Activated naive CD8-positive, alpha-beta T cell treated with anti-CD3 and anti-CD28 coated beads, Interleukin-2, amount 50 U/mL, for 24 hours (primary cell): ENCODE results near the gene EPB41L2.

ENCODE experiments used
- ATAC-seq: fragments of 150-1000 bp; cut with Tn5 transposase; one replicate; pipeline ENCODE4 v1.10.0; 2021
- DNase-seq: peaks from one replicate; pipeline ENCODE4 v3.0.0; 2021
- H3K27ac Mint-ChIP-seq: one replicate; pipeline ENCODE4 v1.8.0; 2021; ENCODE audit warnings: mild to moderate bottlenecking, mixed read lengths
- H3K27me3 Mint-ChIP-seq: one replicate; pipeline ENCODE4 v1.8.0; 2021; ENCODE audit warnings: mixed read lengths
- H3K36me3 Mint-ChIP-seq: one replicate; pipeline ENCODE4 v1.8.0; 2021; ENCODE audit warnings: low read depth, mixed read lengths
- H3K4me1 Mint-ChIP-seq: one replicate; pipeline ENCODE4 v1.8.0; 2021; ENCODE audit warnings: mixed read lengths
- H3K4me3 Mint-ChIP-seq: one replicate; pipeline ENCODE4 v1.8.0; 2021; ENCODE audit warnings: mild to moderate bottlenecking, moderate library complexity, mixed read lengths
- H3K9me3 Mint-ChIP-seq: one replicate; pipeline ENCODE4 v1.8.0; 2021; ENCODE audit warnings: mixed read lengths

Gene EPB41L2

GRCh38 chr6:131052181-131052580 is 10.9 kb downstream of the EPB41L2 start:
- no peak overlapping the region for H3K4me3 Mint-ChIP-seq
- ATAC-seq (no peak), DNase-seq (no peak)
- H3K9me3 Mint-ChIP-seq: peaks cover 41% of the 10 kb centered on the region
- H3K4me1 Mint-ChIP-seq: no peaks in the 10 kb centered on the region
- H3K36me3 Mint-ChIP-seq: peaks cover 27% of the 10 kb centered on the region
- no peaks in the 10 kb centered on the region for H3K27me3 Mint-ChIP-seq
- no peak overlapping the region for H3K27ac Mint-ChIP-seq

- Mint-ChIP-seq H3K9me3 (peaks cover 33% of the 10 kb centered on the region), H3K4me3 (no peak overlapping the region), H3K27ac (no peak overlapping the region), H3K4me1 (no peaks in the 10 kb centered on the region), H3K27me3 (no peaks in the 10 kb centered on the region), H3K36me3 (peaks cover 26% of the 10 kb centered on the region)
- DNase-seq (no peak), ATAC-seq (no peak)
These were observed 11.7 kb downstream of the EPB41L2 start for GRCh38 chr6:131051341-131051740.

GRCh38 chr6:131049608-131050007 is 13.4 kb downstream of the EPB41L2 start:
- H3K4me3 Mint-ChIP-seq: no peak overlapping the region
- no peaks in the 10 kb centered on the region for H3K4me1 Mint-ChIP-seq
- ATAC-seq: no peak
- peaks cover 20% of the 10 kb centered on the region for H3K36me3 Mint-ChIP-seq
- H3K9me3 Mint-ChIP-seq: peaks cover 17% of the 10 kb centered on the region
- no peak for DNase-seq
- no peak overlapping the region for H3K27ac Mint-ChIP-seq
- no peaks in the 10 kb centered on the region for H3K27me3 Mint-ChIP-seq

DNA sequence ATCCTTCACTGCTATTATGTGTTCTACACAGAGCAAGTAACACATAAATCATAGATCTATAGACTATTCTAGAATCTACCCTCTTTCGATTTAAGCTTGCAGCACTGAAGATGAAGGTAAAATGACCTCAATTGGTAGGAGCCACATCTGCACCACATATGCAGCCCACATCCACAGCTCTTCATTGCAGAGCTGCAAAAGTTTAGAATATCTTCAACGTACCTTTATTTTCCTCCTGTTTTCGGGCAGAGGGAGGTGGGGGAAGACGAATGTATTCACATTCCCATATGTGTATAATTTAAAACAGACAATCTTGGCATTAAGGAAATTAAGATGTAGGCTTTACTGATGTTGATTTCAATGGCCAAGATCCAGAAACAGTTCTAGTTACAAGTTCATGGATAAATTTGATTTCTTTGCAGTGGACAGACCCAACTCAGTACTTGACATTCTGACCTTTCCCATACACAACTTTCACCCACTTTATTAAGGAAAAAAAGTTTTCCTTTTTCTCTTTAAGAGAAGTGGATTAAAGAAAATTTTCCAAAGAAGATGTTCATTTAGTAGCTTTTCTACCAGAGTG is 14.0 kb downstream of the EPB41L2 start:
- H3K27me3 Mint-ChIP-seq: no peaks in the 10 kb centered on the region
- ATAC-seq (no peak), DNase-seq (no peak)
- no peak overlapping the region for H3K4me3 Mint-ChIP-seq
- no peak overlapping the region for H3K27ac Mint-ChIP-seq
- peaks cover 11% of the 10 kb centered on the region for H3K9me3 Mint-ChIP-seq
- peaks cover 14% of the 10 kb centered on the region for H3K36me3 Mint-ChIP-seq
- H3K4me1 Mint-ChIP-seq: no peaks in the 10 kb centered on the region

DNA sequence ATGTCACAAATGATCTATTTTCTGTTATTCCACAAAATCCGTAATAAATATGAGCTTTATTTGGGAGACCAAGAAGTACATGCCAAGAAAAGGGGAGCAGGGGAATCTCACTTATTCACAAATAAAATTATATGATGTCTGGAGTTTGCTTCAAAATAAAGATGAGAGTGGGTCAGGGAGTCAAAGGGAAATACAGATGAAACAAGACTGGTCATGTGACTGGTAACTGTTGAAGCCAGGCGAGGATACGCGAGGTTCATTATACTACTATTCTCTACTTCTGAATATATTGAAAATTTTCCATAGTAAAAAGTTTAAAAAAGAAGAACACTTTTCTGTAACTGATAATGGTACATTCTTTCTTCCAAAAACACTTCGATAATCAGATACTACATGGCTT is 14.6 kb downstream of the EPB41L2 start:
- H3K27ac Mint-ChIP-seq: no peak overlapping the region
- no peaks in the 10 kb centered on the region for H3K4me1 Mint-ChIP-seq
- ATAC-seq (no peak), DNase-seq (no peak)
- no peaks in the 10 kb centered on the region for H3K27me3 Mint-ChIP-seq
- no peak overlapping the region for H3K4me3 Mint-ChIP-seq
- H3K9me3 Mint-ChIP-seq: peaks cover 7% of the 10 kb centered on the region
- H3K36me3 Mint-ChIP-seq: peaks cover 12% of the 10 kb centered on the region

GRCh38 chr6:131045139-131045538 is 17.9 kb downstream of the EPB41L2 start:
- Mint-ChIP-seq H3K4me3 (no peak overlapping the region), H3K27ac (no peak overlapping the region)
- DNase-seq: no peak

GRCh38 chr6:131043902-131044447 is 19.1 kb downstream of the EPB41L2 start:
- H3K27ac Mint-ChIP-seq: no peak overlapping the region
- no peak for ATAC-seq
- no peaks in the 10 kb centered on the region for H3K9me3 Mint-ChIP-seq
- H3K27me3 Mint-ChIP-seq: no peaks in the 10 kb centered on the region
- H3K4me1 Mint-ChIP-seq: no peaks in the 10 kb centered on the region
- DNase-seq: no peak
- H3K36me3 Mint-ChIP-seq: peaks cover 2% of the 10 kb centered on the region
- no peak overlapping the region for H3K4me3 Mint-ChIP-seq

More at GRCh38 chr6:131045139-131045538, 17.9 kb downstream of the EPB41L2 start:
- Mint-ChIP-seq H3K9me3 (no peaks in the 10 kb centered on the region), H3K36me3 (peaks cover 2% of the 10 kb centered on the region), H3K27me3 (no peaks in the 10 kb centered on the region), H3K4me1 (no peaks in the 10 kb centered on the region)
- no peak for ATAC-seq

- ATAC-seq (no peak), DNase-seq (no peak)
- no peaks in the 10 kb centered on the region for H3K27me3 Mint-ChIP-seq
- H3K4me3 Mint-ChIP-seq: no peak overlapping the region
- no peaks in the 10 kb centered on the region for H3K36me3 Mint-ChIP-seq
- no peak overlapping the region for H3K27ac Mint-ChIP-seq
- H3K4me1 Mint-ChIP-seq: no peaks in the 10 kb centered on the region
- no peaks in the 10 kb centered on the region for H3K9me3 Mint-ChIP-seq
These were observed 20.4 kb downstream of the EPB41L2 start for GRCh38 chr6:131042664-131043063.

DNA sequence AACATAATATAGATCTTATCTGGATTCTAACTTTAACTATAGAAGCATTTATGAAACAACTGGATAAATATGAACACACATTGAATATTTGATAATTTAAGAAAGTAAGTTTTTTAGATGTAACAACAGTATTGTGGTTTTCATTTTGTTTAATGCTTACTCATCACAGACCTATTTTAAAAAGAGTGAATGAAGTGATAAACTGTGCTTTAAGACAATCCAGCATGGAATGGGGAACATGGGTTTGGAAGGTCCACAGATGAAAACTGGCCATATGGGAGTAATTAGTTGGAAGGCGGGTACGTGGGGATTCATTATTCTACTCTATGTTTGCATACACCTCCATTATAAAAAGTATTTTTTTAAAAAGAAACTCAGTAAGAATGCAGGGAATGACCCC is 21.2 kb downstream of the EPB41L2 start:
- DNase-seq (no peak), ATAC-seq (no peak)
- H3K27ac Mint-ChIP-seq: no peak overlapping the region
- H3K4me1 Mint-ChIP-seq: no peaks in the 10 kb centered on the region
- H3K27me3 Mint-ChIP-seq: no peaks in the 10 kb centered on the region
- H3K4me3 Mint-ChIP-seq: no peak overlapping the region
- H3K9me3 Mint-ChIP-seq: no peaks in the 10 kb centered on the region
- no peaks in the 10 kb centered on the region for H3K36me3 Mint-ChIP-seq

DNA sequence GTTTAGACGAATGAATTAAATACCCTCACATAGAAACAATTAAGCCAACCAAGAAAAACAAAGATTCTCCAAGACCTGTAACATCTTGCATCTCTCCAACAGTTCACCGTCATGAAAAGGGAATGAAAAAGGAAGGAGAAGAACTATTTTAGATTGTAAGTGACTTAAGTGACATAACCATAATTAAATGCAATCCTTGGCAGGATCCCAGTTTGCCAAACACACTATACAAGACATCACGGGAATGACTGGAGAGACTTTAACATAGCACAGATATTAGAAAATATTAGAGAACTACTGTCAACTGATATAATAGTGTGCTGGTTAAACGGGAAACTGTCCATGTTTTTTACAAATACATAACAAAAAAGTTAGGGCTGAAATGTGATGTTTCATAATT is 22.2 kb downstream of the EPB41L2 start:
- Mint-ChIP-seq H3K36me3 (no peaks in the 10 kb centered on the region), H3K4me3 (no peak overlapping the region), H3K27ac (no peak overlapping the region), H3K27me3 (no peaks in the 10 kb centered on the region), H3K9me3 (no peaks in the 10 kb centered on the region), H3K4me1 (no peaks in the 10 kb centered on the region)
- DNase-seq: no peak
- no peak for ATAC-seq

DNA sequence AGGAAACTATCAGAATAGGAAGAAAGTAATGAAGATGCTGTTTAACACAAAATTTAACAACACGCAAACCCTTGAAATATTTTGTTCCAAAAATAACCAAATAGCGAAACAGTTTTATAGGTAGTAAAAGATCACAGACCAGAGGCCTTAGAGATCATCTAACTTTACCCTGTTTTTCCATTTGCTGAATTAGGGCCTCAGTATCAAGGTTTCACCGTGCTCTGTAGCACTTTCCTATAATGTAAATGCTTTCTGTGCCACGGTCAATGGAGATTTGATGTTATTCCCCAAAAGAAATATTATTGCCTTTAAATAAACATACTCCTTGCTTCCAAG is 23.7 kb downstream of the EPB41L2 start:
- no peaks in the 10 kb centered on the region for H3K4me1 Mint-ChIP-seq
- ATAC-seq: no peak
- H3K9me3 Mint-ChIP-seq: no peaks in the 10 kb centered on the region

GRCh38 chr6:131038597-131039344 is 24.3 kb downstream of the EPB41L2 start:
- no peaks in the 10 kb centered on the region for H3K4me1 Mint-ChIP-seq
- no peaks in the 10 kb centered on the region for H3K27me3 Mint-ChIP-seq
- ATAC-seq (no peak), DNase-seq (no peak)
- H3K27ac Mint-ChIP-seq: no peak overlapping the region
- H3K36me3 Mint-ChIP-seq: no peaks in the 10 kb centered on the region
- no peaks in the 10 kb centered on the region for H3K9me3 Mint-ChIP-seq
- no peak overlapping the region for H3K4me3 Mint-ChIP-seq

More for the DNA sequence above, 23.7 kb downstream of the EPB41L2 start:
- H3K36me3 Mint-ChIP-seq: no peaks in the 10 kb centered on the region
- no peak overlapping the region for H3K4me3 Mint-ChIP-seq
- no peaks in the 10 kb centered on the region for H3K27me3 Mint-ChIP-seq
- no peak overlapping the region for H3K27ac Mint-ChIP-seq
- DNase-seq: no peak

DNA sequence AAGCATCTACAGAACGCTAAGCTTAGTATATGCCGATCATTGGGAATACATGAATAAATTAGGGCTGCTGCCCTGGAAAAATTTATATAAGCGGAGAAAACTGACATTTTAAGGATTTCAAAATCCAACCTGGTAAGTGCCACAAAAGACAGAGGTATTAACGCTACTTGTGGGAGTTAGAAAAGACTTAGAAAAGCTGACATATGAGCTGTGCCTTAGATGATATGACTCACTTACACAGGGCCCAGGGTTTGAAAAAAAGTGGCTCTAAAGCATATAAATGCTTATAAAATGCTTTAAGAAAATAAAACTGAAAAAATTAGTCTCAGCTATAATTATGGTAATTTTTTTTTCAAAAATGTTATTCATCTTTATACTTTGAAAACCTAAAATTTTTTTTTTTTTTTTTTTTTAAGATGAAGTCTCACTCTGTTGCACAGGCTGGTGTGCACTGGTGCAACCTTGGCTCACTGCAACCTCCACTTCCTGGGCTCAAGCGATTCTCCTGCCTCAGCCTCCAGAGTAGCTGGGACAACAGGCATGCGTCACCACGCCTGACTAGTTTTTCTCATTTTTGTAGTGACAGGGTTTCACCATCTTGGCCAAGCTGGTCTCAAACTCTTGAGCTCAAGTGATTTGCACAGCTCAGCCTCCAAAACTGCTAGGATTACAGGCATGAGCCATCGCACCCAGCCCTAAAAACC is 25.7 kb downstream of the EPB41L2 start:
- H3K4me3 Mint-ChIP-seq: no peak overlapping the region
- no peaks in the 10 kb centered on the region for H3K27me3 Mint-ChIP-seq
- DNase-seq (no peak), ATAC-seq (no peak)
- no peak overlapping the region for H3K27ac Mint-ChIP-seq
- no peaks in the 10 kb centered on the region for H3K36me3 Mint-ChIP-seq
- H3K4me1 Mint-ChIP-seq: no peaks in the 10 kb centered on the region
- no peaks in the 10 kb centered on the region for H3K9me3 Mint-ChIP-seq

DNA sequence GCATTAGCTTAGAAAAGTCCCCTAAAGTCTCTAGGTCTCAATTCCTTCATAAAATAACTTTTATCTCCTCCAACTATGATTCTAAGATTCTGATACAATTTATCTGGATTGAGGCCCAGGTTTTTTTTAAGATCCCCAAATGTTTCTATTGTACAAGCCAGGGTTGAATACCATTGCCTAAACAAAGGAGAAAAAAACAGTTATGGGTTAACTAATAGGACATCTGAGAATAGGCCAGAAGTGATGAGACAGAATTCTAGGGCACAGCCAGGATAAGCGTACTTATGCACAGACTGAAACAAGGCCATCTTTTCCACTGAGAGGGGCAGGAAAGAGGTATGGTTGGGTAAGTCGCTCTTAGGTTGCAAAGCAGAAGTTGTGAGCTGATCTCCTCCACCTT is 26.4 kb downstream of the EPB41L2 start:
- DNase-seq (no peak), ATAC-seq (no peak)
- H3K36me3 Mint-ChIP-seq: no peaks in the 10 kb centered on the region
- no peak overlapping the region for H3K4me3 Mint-ChIP-seq
- no peak overlapping the region for H3K27ac Mint-ChIP-seq
- H3K9me3 Mint-ChIP-seq: no peaks in the 10 kb centered on the region
- H3K4me1 Mint-ChIP-seq: no peaks in the 10 kb centered on the region
- H3K27me3 Mint-ChIP-seq: no peaks in the 10 kb centered on the region

DNA sequence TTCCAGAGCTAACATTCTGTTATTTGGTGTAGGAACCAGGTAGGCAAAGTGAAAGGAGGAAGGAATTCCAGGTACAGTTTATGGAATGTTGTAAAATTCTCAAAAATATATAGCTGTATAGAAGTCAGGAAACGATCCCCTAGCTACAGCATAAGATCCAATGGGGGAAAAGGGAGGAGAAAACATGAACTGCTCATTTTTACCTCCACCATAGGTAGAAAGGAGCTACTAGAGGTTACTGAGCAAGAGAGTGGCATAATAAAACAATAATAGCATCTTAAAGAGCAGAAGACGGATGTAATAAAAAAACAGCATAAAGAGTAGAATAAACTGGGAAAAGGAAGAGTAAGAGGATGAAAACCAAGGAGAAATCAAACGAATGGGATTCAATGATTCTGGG is 26.9 kb downstream of the EPB41L2 start:
- Mint-ChIP-seq H3K9me3 (no peaks in the 10 kb centered on the region), H3K4me3 (no peak overlapping the region)

More for the DNA sequence above, 26.9 kb downstream of the EPB41L2 start:
- Mint-ChIP-seq H3K36me3 (no peaks in the 10 kb centered on the region), H3K27me3 (no peaks in the 10 kb centered on the region), H3K27ac (no peak overlapping the region), H3K4me1 (no peaks in the 10 kb centered on the region)
- no peak for ATAC-seq
- DNase-seq: no peak
